A204.1 (cell line): ENCODE results near the gene TIPARP.

Source experiments
- FAIRE-seq: peaks from 2 replicates; lab custom pipeline; 2012; peaks lifted over from hg19 to GRCh38; lab: Jason Lieb, UNC

Gene TIPARP

GRCh38 chr3:156676768-156677479, 2.5 kb downstream of the TIPARP start:
- no peak for FAIRE-seq

DNA sequence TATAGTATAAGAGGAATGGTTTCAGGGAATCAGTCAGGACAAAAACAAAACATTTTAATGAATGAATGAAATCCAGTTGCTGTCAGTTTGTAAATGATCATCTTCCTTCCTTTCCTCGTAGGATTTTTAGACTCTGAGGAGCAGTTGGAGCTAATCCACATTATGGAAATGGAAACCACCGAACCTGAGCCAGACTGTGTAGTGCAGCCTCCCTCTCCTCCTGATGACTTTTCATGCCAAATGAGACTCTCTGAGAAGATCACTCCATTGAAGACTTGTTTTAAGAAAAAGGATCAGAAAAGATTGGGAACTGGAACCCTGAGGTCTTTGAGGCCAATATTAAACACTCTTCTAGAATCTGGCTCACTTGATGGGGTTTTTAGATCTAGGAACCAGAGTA, 3.1 kb downstream of the TIPARP start:
- no peak for FAIRE-seq

GRCh38 chr3:156678197-156678596, 3.8 kb downstream of the TIPARP start:
- no peak for FAIRE-seq

DNA sequence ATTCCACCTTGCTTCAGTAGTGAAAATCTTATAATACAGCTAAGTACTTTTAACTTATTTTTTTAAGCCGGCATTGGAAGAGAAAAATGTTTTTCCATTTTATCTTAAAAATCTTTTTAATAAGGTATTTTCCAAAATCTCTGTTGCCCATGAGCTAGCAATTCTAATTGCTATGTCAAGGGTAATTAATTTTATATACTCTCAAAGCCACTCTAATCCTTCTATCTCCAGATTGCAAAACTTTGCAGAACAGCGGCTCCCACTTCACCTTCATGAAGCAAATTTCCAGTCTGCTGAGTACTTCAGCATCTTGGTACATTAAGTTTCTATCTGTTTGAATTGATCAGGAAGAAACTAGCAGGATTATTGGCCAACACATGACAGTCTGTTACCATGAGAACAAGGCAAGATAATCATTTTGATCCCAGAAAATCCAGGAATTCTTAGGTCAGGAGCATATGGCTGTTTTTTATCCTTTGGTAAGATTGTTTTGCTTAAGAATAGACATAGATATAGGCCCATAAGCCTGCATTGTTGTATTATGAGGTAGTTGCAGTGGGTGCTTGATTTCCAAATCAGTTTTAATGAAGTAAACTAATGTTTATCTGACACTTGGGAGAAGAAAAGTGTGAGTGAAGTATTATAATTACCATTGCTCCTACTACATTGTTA, 6.0 kb downstream of the TIPARP start:
- FAIRE-seq = no peak

DNA sequence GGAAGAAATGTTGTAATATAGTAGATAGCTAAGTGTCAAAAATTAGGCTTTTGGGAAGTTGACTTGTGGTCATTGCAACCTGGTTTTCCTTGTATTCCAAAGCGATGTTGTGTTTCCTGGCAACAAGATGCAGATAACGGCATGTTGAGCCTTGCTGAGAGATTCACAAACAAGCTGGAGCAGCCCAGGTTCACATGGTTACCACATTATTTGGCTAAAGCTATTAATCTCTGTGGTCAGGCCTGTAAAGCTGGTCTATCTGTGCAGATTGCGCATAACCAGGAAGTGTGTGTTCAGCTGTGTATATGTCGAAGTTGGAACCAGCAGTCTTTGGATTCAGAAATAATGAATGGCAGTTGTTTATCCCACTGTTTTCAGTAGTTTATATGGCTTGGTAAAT, 6.6 kb downstream of the TIPARP start:
- no peak for FAIRE-seq

DNA sequence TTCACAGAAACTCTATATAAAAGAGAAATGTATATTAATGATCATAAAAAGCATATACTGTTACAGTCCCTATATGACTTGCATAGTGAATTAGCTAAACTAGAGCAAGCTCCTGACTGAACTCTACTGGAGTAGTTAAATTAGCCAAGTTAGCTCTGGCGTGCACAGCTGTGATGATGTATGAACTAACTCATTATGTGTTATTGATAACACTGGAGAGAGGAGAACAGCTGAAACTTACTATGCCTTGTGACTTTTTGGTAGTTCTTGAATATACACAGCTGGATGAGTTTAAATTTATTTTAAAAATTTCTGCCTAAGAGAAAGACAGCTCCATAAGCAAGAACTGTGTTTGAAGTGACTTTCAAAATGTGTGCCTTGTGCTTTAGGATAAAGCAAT, 8.1 kb downstream of the TIPARP start:
- FAIRE-seq = no peak

DNA sequence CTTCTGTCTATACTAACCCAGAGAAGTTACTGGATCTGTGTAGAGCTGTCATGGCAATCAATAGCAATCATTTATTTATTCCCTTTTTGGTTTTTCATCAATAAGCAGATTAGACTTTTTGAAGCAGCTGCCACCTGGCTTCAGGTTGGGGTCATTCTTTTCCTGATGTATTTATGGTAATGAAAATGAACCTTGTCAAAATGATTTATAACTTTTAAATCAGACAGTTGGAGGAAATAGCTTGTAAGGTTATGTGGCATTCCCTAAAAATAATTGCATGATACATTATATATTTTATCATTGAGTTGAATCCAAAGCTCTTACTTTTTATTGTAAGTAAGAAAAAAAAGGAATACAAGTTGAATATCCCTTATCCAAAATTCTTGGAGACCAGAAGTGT, 8.6 kb downstream of the TIPARP start:
- no peak for FAIRE-seq

DNA sequence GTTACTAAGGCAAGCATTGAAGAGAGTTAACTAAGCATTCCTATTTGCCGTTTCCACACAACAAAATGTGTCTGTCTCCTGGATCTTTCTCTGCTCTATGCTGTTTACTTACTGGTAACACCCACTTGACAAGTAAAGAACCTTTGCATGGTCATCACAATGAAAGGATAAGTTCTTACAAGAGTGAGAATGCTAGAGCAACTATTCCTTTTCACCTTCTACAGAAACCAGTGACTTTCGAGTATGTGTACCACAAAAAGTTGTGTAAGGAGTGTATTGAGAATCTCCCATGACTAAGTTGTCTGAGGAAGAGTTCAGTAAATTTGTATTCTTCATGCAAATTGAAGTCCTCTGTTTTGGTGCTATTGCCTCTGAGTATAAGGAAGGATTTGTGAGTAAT, 10.8 kb downstream of the TIPARP start:
- FAIRE-seq = no peak

DNA sequence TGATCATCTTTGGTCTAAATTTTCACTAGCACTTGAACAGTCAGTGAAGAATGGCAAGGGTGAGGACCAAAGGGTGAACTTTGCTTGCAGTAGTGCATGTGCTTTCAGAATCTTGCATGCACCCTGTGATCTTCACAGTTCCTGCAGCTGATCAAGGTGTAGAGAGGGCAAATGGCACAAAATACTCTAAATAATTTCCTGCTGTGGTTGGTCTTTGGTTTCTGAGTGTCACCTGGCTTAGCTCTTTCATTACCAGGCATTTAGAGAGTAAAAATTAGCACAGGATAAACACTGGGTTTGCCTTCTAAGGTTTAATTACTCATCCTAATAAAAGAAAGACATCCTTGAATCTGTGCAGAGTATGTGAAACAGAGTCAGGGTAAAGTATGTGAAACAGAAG, 11.4 kb downstream of the TIPARP start:
- FAIRE-seq = no peak

GRCh38 chr3:156687023-156687422, 12.6 kb downstream of the TIPARP start:
- FAIRE-seq = no peak

DNA sequence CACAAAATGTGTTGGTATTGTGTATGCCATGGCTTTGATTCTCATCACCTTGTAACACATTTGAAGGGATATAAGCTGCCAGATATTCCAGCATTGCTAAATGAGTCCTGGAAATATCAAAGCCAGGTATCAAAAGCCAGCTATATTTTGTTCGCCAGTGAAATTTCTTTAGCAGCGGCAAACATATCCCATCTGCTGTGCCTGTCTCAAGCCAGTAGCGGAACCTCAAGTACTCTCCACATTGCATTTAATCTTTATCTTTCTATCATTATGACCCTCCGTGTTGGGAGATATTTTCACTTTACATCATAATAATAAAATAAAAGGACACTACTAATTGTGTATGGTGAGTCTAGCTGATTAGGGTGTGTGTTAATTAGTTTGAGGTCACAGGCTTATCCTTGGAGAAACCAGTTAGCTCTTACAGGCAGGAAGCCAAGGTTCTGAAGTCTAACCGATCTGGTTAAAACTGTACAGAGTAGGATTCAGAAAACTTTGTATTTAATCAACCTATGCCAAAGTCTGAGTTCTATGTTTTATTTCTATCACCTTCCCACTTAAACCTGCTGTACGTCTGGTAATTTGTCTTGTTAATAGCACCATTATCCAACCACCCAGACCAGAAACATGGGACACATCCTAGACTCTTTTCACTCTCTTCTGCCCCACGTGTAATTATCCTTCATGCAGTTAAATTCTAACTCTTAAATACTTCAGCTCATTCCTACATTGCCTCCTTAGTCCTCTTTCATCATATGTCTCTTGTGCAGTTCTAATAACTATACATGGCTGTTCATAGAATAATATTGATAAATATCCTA, 14.5 kb downstream of the TIPARP start:
- FAIRE-seq = no peak

GRCh38 chr3:156689608-156690007, 15.2 kb downstream of the TIPARP start:
- FAIRE-seq = no peak

DNA sequence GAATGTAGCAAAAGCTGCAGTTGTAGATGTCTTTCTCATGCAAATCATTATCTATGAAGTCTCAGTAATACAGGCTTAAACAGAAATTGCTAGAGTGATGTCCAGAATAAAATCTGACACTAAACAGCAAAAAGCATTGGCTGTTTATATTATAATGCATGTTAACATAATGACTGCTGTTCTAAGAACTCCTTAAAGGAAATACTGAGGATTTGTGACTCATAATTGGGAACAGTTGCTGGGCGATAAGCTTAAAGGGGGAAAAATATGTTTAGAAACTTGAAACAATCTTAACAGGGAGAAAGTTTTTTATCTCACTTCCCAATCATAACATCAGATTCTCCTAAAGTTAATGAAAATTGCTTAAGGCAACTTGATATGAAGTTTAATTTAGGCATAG, 17.5 kb downstream of the TIPARP start:
- FAIRE-seq = no peak

DNA sequence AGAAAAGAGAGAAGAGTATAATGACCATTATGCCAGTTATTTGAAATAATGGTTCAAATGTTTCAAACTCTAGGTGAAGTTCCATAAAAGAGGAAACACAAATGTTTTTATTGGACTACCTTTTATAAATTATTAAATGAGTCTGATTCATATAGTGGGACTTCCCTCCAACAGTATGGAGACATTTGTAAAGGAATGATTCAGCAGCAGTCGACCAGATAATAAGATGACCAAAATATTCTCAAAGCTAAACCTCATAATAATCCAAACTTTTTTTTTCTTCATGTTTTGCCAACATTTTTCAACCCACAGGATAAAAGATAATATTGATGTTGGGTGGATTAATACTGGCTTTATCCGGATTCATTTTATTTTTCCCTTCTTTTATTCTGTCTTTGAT, 18.8 kb downstream of the TIPARP start:
- FAIRE-seq = peak; percentile 68

DNA sequence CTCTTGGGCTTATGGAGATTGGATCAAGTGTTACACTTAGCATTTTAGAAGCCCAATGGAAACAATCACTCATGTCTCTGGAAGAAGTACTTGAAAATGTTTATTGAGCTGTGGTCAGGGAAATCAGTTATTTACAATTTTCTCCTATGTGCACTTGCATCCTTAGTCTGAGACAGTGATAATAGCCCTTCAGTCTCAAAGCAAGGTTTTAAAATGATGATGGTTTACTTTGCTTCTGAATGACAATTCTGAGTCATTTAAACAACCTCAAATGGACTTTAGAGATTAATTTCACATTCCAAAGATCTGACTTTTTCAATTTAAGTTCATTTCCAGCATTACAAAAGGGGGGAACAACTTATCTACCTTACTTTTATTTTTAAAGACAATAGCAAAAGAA, 20.1 kb downstream of the TIPARP start:
- no peak for FAIRE-seq

DNA sequence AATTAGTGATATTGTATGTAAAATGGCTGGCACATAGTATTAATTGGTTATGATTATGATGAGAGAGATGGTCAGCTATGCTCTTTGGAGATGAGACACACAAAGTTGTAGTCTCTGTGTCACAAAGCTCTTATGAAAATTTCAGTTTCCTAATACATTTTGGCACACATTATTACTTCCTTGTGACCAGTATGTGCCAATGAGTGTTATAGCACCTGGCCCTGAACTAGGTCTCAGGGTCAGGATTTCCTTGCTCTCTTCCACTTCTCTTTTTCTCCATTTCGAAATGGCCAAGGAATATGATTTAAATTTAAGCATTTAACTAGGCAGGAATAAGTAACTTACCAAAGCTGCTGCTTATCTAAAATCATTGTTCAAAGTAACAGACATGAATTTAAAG, 28.0 kb downstream of the TIPARP start:
- no peak for FAIRE-seq

DNA sequence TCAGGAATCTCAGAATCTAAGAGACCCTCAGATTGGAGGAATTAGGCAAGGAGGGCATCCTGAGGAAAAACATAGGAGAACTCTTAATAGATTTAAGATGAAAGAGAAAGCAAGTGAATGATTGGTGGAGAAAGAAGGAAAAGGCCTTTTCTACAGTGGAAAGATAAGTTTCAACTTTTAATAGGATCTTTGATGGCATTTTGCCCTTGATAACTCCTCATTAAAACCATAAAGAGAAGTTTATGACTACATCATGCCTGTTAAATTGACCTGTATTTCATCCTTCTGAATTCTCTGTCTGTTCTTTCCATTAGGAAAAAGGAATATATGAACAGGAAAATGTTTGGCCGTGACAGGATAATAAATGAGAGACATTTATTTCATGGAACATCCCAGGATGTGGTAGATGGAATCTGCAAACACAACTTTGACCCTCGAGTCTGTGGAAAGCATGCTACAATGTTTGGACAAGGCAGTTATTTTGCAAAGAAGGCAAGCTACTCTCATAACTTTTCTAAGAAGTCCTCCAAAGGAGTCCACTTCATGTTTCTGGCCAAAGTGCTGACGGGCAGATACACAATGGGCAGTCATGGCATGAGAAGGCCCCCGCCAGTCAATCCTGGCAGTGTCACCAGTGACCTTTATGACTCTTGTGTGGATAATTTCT, 30.1 kb downstream of the TIPARP start:
- no peak for FAIRE-seq

GRCh38 chr3:156705761-156706616, 31.6 kb downstream of the TIPARP start:
- no peak for FAIRE-seq

DNA sequence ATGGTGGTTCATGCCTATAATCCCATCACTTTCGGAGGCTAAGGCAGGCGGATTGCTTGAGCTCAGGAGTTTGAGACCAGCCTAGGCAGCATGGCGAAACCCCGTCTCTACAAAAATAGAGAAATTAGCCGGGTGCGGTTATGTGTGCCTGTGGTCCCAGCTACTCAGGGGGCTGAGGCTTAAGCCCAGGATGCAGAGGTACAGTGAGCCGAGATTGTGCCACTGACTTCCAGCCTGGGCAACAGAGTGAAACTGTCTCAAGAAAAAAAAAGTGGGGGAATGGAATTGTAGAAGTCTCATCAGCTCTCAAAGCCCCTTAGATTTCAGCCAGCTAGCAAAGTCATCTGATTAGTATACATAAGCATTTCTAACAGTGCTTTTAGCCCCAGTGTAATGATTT, 33.2 kb downstream of the TIPARP start:
- no peak for FAIRE-seq

DNA sequence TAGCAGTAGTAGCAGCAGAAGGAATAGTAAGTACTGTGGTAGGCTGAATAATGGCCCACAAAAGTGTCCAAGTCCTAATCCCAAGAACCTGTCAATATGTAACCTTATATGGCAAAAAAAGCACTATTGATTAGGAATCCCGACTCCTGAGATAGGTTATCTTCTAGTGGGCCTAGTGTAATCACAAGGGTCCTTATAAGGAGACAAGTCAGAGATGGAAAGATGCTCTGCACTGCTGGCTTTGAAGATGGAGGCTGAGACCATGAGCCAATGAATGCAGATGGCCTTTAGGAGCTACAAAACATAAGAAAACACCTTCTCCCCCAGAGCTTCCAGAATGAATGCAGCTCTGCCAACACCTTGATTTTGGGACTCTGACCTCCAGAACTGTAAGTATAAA, 36.0 kb downstream of the TIPARP start:
- FAIRE-seq = no peak

DNA sequence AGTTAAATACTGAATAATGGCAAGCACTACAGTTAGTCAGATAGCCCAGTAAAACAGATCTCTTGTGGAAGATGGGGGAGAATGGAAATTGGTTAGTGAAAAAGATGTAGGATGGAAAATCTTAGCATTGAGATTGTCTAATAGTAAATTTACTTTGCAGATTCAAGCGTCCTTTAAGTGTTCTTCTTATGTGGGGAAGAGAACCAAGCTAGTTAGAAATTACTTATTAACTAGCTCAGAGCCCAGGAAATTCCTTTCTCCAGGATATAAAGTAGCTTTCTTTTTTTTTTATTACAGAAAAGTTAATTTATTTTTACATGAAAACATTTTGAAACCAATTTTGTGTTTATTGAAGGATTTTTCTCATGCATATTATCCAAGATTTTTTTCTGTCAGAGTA, 36.7 kb downstream of the TIPARP start:
- FAIRE-seq = peak; percentile 82

DNA sequence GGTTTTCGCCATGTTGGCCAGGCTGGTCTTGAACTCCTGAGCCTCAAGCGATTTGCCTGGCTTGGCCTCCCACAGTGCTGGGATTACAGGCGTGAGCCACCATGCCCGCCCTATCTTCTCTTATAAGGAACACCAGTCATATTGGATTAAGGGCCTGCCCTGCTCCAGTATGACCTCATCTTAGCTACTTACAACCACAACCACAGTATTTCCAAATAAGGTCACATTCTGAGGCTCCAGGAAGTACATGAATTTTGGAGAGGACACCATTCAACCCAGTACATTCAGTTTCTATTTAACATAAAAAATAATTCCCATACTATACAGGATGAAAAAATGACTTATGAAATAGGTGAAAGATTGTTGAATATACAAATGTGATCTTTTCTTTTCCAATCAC, 37.6 kb downstream of the TIPARP start:
- peak; percentile 76 for FAIRE-seq
